ENCODE measurements around the gene SLC9A9.

SLC9A9 gene

DNA sequence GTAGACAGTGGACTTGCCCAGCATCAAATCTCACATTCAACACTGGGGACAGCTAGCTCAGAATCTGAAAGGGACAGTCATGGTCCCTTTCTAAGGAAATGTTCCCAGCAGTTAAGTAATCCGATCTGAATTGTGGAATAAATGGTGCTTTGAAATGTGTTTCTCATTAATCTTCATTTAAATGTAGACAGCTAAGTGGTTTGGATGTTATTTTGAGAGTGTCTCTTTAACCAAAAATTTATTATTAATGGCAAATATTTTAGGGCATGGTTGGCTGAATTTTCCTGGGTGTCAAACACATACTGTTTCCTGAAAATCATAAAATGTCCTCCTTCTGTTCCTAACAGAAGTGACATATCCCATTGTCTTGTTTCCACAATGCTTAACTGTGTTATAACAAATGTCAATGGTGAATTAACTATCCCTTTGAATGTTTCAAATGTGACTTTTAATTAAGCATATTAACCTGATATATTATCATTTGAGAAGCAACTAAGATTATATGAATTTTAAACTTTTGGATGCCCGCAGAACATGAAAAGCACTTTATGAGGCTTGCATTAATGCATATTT lies 517.9 kb downstream of the SLC9A9 start:
- Histone ChIP-seq H3K9me3 (ENCODE audit: insufficient read depth, low read length, severe bottlenecking) (no peaks in the 10 kb centered on the region), H3K36me3 (ENCODE audit: insufficient read depth, low read length) (no peaks in the 10 kb centered on the region), H3K79me2 (ENCODE audit: insufficient read depth, low read length) (no peaks in the 10 kb centered on the region), H3K9ac (ENCODE audit: low read depth, low read length) (no peak overlapping the region), H4K20me1 (ENCODE audit: insufficient read depth, low read length) (no peaks in the 10 kb centered on the region), H3K4me1 (ENCODE audit: insufficient read depth, low read length) (peaks cover 21% of the 10 kb centered on the region), H3K27me3 (ENCODE audit: insufficient read depth, low read length, poor library complexity) (no peaks in the 10 kb centered on the region), H3K27ac (ENCODE audit: low read length) (no peak overlapping the region), H2AFZ (ENCODE audit: low read depth, low read length) (no peak overlapping the region), H3K4me3 (ENCODE audit: low read depth in 1 of 2, low read length in 2 of 2) (no peak overlapping the region), H3K4me2 (ENCODE audit: insufficient read depth, low read length) (no peak overlapping the region)
- no peak for DNase-seq
- no peak for ATAC-seq (ENCODE audit: insufficient read depth, low read depth)
- TF ChIP-seq EZH2 (IDR thresholded peaks at IDR 0.05; ENCODE audit: borderline replicate concordance, low read depth, low read length, severe bottlenecking) = no peak
- TF ChIP-seq, protein P1, sequence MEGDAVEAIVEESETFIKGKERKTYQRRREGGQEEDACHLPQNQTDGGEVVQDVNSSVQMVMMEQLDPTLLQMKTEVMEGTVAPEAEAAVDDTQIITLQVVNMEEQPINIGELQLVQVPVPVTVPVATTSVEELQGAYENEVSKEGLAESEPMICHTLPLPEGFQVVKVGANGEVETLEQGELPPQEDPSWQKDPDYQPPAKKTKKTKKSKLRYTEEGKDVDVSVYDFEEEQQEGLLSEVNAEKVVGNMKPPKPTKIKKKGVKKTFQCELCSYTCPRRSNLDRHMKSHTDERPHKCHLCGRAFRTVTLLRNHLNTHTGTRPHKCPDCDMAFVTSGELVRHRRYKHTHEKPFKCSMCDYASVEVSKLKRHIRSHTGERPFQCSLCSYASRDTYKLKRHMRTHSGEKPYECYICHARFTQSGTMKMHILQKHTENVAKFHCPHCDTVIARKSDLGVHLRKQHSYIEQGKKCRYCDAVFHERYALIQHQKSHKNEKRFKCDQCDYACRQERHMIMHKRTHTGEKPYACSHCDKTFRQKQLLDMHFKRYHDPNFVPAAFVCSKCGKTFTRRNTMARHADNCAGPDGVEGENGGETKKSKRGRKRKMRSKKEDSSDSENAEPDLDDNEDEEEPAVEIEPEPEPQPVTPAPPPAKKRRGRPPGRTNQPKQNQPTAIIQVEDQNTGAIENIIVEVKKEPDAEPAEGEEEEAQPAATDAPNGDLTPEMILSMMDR (IDR thresholded peaks at IDR 0.05; ENCODE audit: borderline replicate concordance, extremely low read depth, low read length, poor library complexity, severe bottlenecking) = no peak

DNA sequence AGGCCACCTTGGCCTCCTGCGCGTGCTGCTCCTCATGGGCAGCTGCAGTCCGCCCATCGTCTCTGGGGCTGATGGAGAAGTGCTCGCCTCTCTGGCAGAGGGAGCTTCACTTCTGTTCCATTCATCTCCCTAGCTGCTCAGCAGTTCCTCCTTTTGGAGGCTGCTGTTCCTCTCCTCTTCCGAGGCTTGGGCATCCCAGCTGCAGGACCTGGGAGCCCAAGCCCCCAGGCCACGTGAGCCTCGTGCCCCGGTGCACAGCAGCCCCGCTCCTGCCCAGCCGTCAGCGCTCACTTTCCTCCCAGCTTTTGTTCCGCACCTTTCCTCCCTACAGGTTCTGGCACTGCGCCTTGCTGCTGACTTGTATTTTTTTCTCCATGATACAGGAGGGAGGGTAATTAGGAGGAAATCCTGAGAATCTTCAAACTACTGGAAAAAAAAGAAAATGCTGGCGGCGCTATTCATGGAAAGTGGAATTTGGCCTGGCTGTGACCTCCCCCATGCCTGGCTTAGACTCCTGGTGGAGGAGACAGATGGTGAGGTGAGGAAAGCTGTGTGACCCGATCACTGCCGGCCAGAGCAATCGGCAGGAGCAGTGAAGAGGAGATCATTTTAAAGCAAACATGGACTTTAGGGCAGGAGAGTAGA lies 518.6 kb downstream of the SLC9A9 start:
- Histone ChIP-seq H4K20me1 (ENCODE audit: insufficient read depth, low read length) (no peaks in the 10 kb centered on the region), H3K4me3 (ENCODE audit: low read depth in 1 of 2, low read length in 2 of 2) (no peak overlapping the region), H3K79me2 (ENCODE audit: insufficient read depth, low read length) (no peaks in the 10 kb centered on the region), H3K27me3 (ENCODE audit: insufficient read depth, low read length, poor library complexity) (no peaks in the 10 kb centered on the region), H3K4me2 (ENCODE audit: insufficient read depth, low read length) (no peak overlapping the region), H3K9me3 (ENCODE audit: insufficient read depth, low read length, severe bottlenecking) (no peaks in the 10 kb centered on the region), H3K27ac (ENCODE audit: low read length) (no peak overlapping the region), H3K9ac (ENCODE audit: low read depth, low read length) (no peak overlapping the region), H2AFZ (ENCODE audit: low read depth, low read length) (no peak overlapping the region), H3K36me3 (ENCODE audit: insufficient read depth, low read length) (no peaks in the 10 kb centered on the region), H3K4me1 (ENCODE audit: insufficient read depth, low read length) (peaks cover 21% of the 10 kb centered on the region)
- no peak for TF ChIP-seq EZH2 (IDR thresholded peaks at IDR 0.05; ENCODE audit: borderline replicate concordance, low read depth, low read length, severe bottlenecking)
- TF ChIP-seq, protein P1 (IDR thresholded peaks at IDR 0.05; ENCODE audit: borderline replicate concordance, extremely low read depth, low read length, poor library complexity, severe bottlenecking) = no peak
- no peak for DNase-seq
- ATAC-seq (ENCODE audit: insufficient read depth, low read depth) = no peak

DNA sequence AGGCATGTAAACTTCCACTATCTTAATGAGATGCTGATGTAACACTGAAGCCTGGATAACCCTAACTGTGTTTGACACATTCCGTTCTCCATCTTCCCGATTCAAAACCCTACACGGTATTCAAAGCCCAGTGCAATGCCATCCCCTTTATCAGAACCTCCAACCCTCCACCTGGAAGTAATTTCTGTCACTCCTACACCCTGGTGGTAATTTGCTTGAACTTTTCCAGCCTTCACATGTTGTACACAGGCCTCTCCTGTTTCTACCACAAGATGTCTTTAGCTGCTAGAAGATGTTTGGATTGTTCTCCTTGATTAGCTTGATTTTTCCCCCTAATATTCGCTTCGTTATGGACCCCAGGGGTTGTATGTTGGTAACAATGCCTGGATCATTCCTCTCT lies 519.8 kb downstream of the SLC9A9 start:
- ATAC-seq (ENCODE audit: insufficient read depth, low read depth) = peak; percentile 47
- Histone ChIP-seq H3K4me2 (ENCODE audit: insufficient read depth, low read length) (no peak overlapping the region), H3K4me3 (ENCODE audit: low read depth in 1 of 2, low read length in 2 of 2) (no peak overlapping the region), H3K79me2 (ENCODE audit: insufficient read depth, low read length) (no peaks in the 10 kb centered on the region), H3K9ac (ENCODE audit: low read depth, low read length) (no peak overlapping the region), H3K9me3 (ENCODE audit: insufficient read depth, low read length, severe bottlenecking) (no peaks in the 10 kb centered on the region), H2AFZ (ENCODE audit: low read depth, low read length) (no peak overlapping the region), H3K4me1 (ENCODE audit: insufficient read depth, low read length) (peaks cover 20% of the 10 kb centered on the region), H3K27me3 (ENCODE audit: insufficient read depth, low read length, poor library complexity) (no peaks in the 10 kb centered on the region), H4K20me1 (ENCODE audit: insufficient read depth, low read length) (no peaks in the 10 kb centered on the region), H3K27ac (ENCODE audit: low read length) (no peak overlapping the region), H3K36me3 (ENCODE audit: insufficient read depth, low read length) (no peaks in the 10 kb centered on the region)
- no peak for DNase-seq
- TF ChIP-seq, protein P1 (IDR thresholded peaks at IDR 0.05; ENCODE audit: borderline replicate concordance, extremely low read depth, low read length, poor library complexity, severe bottlenecking) = peak; percentile 48
- no peak for TF ChIP-seq EZH2 (IDR thresholded peaks at IDR 0.05; ENCODE audit: borderline replicate concordance, low read depth, low read length, severe bottlenecking)

Measured in DND-41 (cell line).